ENCODE data around the gene ARHGAP6.

ARHGAP6 gene

DNA sequence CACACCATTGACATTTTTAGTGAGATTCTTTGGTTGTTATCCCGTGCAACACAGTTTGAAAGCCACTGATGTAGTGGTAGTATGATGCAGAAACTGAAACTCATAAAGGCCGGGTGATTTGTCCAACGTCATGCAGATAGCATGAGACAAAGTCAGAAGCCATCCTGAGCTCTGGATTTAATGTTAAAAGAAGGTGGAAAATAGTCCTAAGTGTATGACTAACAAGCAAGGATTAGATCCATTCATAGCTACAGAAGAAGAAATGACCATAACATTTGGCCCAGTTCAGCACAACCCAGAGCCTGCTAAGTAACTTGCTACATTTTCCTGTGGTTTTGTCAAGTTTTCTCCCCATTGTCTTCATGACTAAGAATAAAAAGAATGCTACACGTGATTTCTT, 230.2 kb downstream of the ARHGAP6 start:
- no peak for TF ChIP-seq POLR2A (IDR thresholded peaks at IDR 0.05; ENCODE audit: low read depth, low read length)
- no peak for FAIRE-seq

DNA sequence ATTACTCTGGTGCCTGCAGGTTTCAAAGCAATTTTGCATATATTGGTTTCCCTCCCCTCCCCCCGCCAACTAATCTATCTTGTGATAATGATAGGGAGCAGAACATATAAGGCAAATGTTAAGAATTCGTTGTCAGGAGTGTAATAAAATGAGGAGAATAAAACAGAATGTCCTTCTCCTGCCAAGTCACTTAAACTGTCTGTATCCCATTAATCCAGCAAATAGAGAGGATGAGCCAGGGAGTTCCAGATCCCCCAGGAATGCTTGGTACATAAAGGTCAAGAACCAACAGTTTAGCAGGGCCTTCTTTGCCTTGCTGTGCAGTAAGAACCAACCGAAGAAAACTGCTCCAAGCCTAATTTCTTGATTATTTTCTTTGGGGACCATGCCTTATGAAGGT, 231.1 kb downstream of the ARHGAP6 start:
- FAIRE-seq (no peak), DNase-seq (ENCODE audit: insufficient read length, low spot score) (no peak)
- TF ChIP-seq POLR2A (IDR thresholded peaks at IDR 0.05; ENCODE audit: low read depth, low read length): no peak

More for the DNA sequence above, 230.2 kb downstream of the ARHGAP6 start:
- no peak for DNase-seq (ENCODE audit: insufficient read length, low spot score)

DNA sequence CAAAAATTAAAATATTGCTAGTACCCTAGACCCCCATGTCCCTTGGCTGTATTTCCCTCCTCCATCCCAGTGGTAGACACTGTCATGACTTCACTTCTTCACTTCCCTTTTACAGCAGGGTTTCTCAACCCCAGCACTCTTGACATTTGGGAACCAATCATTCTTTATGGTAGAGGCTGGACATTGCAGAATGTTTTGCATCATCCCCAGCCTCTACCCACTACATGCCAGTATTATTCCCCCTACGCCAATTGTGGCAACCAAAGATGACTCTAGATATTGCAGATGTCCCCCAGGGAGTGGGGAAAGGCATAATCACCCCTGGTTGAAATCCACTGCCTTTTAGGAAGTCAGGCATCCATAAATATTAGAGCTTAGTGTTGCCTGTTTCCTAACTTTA, 233.9 kb downstream of the ARHGAP6 start:
- DNase-seq (ENCODE audit: insufficient read length, low spot score) (no peak), FAIRE-seq (no peak)

DNA sequence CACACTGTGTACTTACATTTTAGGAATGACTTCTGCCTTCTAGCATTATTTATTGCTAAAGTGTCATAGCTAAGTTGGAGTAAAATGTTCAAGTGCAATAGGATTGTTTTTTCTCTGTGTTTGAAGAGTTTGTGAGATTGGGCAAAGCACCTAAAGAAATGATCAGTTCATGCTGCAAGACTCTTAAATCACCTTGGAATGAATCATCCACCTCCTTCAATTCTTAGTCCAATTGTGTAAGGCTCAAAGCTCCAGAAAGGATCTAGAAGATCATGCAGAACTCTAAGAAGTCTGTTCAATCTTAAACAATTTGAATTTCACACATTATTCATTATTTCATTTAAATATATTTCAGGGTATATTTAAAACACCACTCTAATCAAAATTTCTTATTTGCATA, 235.4 kb downstream of the ARHGAP6 start:
- FAIRE-seq: no peak
- no peak for TF ChIP-seq POLR2A (IDR thresholded peaks at IDR 0.05; ENCODE audit: low read depth, low read length)
- no peak for DNase-seq (ENCODE audit: insufficient read length, low spot score)

More for the DNA sequence above, 233.9 kb downstream of the ARHGAP6 start:
- TF ChIP-seq POLR2A (IDR thresholded peaks at IDR 0.05; ENCODE audit: low read depth, low read length): no peak

DNA sequence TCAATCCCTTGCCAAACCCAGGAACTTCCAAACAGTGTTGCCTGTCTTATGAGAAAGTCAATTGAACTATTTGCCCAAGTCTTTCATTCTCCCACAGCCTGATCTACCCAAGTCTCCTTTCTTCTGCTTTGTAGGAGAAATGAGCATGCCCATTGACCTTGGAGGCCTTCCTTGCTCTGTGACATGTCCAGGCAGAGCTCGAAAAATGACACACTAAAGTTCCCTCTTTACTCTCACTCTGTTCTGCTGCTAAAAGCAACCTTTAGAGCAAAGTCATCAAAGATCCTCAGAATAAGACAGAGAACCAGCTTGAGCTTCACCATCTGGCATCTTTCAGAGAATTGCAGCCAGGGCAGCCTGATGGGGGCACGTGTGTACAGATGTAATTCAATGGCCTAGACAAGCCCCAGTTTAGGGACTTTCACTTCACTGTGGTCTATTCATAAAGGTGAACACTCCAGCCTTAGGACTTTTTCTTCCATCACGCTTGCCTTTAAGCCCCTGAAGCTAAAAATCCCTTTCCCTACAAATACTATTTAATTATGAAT, 236.1 kb downstream of the ARHGAP6 start:
- no peak for DNase-seq (ENCODE audit: insufficient read length, low spot score)
- no peak for TF ChIP-seq POLR2A (IDR thresholded peaks at IDR 0.05; ENCODE audit: low read depth, low read length)
- FAIRE-seq: no peak

DNA sequence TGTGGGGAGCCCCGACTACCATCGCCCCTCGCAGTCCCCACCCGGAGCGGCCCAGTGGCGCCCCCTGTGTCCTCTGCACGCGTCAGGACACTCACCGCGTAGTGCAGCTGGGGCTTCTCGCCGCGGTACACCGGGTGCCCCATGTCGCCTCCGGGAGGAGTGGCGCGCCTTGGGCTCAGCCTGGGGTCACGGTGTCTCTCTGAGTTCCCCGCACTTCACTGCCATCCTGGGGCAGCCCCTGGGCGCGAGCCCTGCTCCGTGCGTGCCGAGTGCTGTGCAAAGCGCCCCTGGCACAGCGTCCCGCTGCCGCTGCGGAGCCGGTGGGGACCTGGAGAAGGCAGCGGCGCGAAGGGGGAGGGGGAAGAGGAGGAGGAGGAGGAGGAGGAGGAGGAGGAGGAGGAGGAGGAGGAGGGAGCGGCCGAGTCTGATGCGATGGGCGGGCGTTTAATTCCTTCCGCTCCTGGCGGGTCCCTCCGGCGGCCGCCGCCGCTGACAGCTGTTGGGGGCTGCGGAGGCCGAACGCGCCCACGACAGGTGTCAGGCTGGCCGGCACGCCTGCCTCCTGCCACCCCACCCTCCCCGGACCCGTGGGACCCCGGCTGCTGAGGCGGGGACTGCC, 238.2 kb downstream of the ARHGAP6 start:
- TF ChIP-seq POLR2A (IDR thresholded peaks at IDR 0.05; ENCODE audit: low read depth, low read length): no peak
- DNase-seq (ENCODE audit: insufficient read length, low spot score) (no peak), FAIRE-seq (no peak)

DNA sequence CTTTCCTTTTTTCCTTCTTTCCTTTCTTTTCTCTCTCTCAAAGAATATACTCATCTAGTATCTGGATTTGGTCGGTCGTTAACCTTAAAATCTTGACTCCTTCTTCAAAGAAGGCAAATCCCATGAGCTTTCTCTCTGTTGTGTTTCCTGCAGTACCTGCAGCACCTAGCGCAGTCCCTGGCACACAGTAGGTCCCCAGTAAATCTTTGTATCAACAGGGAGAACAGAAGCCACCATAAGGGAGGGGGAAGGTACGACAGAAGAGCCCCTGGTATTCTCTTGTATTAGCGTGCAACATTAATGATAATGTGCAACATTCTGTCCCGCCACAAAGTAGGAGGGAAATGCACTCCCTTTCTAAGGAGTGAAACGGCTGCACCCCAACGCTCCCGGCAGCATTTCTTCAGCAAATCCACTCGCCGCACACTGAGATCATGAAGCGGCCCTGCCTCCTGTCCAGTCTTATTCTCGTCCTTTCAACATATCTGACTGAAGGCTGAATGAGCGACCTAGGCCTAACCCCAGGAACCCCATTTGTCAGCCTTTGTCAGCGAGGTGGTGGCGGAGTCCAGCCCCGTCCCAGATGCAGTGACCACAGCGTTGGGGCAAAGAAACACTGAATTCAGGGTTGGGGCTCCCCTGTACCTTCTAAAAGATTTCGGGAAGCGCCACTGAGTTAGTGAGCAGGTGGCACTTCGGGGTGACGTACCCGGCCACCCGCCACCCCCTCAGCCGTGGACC, 238.8 kb downstream of the ARHGAP6 start:
- no peak for TF ChIP-seq POLR2A (IDR thresholded peaks at IDR 0.05; ENCODE audit: low read depth, low read length)
- FAIRE-seq (no peak), DNase-seq (ENCODE audit: insufficient read length, low spot score) (no peak)

DNA sequence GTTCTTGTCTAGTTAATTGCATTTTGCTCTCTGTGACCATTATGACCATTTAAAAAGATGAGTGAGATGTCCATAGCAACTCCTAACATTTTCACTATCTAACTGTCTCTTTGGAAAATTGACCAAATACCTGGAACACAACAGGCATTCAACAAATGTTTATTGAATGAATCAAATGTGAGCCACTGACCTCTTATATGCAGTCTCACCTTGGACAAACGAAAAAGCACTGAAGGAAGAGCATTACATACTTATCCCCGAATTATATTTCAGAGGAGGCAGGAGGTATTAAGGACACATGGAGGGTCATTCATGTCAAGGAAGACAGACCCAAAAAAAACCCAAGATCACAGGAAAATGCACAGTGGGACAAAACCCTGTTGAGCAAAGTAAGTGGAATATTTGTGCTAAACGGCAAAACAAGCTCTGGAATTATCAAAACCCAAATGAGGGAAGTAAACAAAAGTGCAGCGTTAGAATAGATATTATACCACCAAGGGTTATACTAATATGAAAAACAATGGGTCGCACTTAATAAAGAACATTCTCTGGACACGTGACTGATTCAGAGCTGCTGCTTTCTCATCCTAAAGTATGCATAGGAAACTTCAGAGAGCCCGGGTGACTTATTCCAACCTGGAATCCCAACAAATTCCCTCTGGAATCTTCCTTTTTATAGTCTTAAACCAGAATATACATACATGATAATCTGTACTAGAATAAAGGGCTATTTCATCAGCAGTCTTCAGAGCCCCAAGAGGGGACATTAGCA, 240.6 kb downstream of the ARHGAP6 start:
- DNase-seq (ENCODE audit: insufficient read length, low spot score) (no peak), FAIRE-seq (no peak)
- no peak for TF ChIP-seq POLR2A (IDR thresholded peaks at IDR 0.05; ENCODE audit: low read depth, low read length)

DNA sequence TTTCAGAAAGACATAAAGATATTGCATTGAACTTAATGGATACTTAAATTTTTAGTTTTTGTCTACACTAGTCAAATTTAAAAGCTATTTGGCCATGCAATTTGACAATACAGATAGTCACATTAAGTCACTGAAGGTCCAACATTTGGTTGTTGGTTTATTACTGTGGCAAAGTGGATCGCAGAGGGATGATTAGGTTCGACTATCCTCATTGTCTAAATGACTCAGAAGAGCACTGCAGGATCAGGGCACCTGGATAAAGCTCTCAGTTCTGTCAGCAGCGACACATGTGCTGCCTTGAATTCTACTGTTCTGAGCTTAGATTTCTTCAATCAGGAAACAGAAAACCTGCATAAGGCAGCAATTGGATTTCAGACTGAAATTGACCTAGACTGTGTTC, 241.8 kb downstream of the ARHGAP6 start:
- no peak for TF ChIP-seq POLR2A (IDR thresholded peaks at IDR 0.05; ENCODE audit: low read depth, low read length)
- no peak for FAIRE-seq
- no peak for DNase-seq (ENCODE audit: insufficient read length, low spot score)

DNA sequence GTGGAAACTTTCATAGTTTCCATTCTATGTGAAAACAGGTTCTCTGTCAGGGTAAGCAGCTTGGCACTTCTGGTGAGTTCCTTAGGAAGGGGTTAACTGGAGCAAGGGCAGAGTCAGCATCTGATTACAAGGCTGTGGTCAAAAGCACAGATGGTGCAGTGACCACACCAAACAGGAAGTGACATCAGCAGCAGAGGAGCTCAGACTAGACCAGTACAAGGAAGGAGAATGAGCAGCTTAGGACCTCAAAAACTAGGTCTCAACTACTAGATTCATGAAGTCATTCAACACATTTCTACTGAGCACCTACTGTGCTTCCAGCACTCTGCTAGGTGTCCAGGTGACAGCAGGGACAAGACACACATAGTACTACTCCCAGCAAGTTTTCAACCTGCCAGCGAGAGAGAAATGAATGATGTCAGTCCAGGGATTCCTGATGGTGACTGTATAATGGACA, 242.3 kb downstream of the ARHGAP6 start:
- no peak for FAIRE-seq
- TF ChIP-seq POLR2A (IDR thresholded peaks at IDR 0.05; ENCODE audit: low read depth, low read length): no peak
- DNase-seq (ENCODE audit: insufficient read length, low spot score): peak; percentile 1

DNA sequence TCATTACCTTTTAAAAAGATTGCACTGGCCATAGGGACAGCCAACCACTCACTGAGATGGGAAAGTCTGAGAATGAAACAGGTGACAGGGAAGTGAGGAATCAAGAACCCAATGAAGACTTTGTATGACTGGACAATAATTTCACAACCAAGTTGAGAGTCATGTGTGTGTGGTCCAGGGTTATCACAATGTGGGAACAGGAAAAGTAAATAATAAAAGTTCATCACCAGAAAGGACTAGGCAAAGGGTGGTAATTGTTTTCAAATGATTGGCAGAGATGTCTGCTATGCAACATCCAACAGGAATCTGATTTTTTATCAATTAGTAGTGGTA, 243.2 kb downstream of the ARHGAP6 start:
- no peak for DNase-seq (ENCODE audit: insufficient read length, low spot score)
- TF ChIP-seq POLR2A (IDR thresholded peaks at IDR 0.05; ENCODE audit: low read depth, low read length): no peak
- no peak for FAIRE-seq

DNA sequence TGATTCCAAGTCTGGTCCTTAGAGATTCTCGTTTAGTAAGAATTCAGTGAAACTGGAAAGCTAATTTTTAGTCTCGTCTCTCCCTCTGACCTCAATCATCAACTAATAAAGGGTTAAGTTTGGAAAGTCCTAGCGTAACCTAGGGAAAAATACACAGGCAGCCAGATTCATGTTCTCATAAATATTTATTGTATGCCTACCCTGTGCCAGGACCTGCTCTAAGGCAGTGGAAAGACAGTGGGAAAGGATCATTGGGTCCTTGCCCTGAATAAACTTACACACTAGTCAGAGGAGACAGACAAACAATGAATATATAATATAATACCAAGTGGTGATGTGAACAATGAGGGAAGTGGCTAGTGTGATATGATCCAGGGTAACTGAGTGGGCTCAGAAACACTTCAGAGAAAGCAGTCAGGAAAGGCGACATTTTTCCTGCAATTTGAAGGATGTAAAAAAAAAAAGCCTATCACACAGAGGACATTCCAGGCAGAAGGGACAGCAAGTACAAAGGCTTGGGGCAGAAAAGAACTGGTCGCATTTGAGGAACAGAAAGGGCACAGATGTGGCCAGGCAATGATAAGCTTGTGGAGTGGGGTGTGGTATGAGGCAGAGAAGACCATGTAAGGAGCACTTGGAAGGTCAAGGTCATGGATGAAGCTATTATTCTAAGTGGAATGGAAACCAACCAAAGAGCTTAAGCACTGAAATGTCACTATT, 243.8 kb downstream of the ARHGAP6 start:
- FAIRE-seq (no peak), DNase-seq (ENCODE audit: insufficient read length, low spot score) (no peak)
- no peak for TF ChIP-seq POLR2A (IDR thresholded peaks at IDR 0.05; ENCODE audit: low read depth, low read length)

DNA sequence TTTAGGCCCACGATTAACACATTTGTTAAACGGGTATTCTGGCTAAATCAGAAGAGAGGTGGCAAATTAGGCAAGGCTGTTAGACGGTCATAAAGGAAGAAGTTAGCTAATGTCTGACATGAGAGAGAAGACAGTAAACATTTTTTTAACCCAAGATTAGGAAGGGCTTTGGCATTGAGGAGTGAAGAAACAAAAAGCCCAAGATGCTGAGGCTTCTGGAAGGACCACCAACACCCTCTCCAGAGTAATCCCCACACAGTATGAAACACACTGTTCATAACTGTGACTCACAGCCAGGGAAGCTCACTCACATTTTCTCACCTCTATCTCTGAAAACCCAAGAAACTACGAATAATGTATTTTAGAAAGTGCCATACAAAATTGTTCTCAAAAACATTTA, 244.9 kb downstream of the ARHGAP6 start:
- TF ChIP-seq POLR2A (IDR thresholded peaks at IDR 0.05; ENCODE audit: low read depth, low read length): no peak
- no peak for DNase-seq (ENCODE audit: insufficient read length, low spot score)
- no peak for FAIRE-seq

DNA sequence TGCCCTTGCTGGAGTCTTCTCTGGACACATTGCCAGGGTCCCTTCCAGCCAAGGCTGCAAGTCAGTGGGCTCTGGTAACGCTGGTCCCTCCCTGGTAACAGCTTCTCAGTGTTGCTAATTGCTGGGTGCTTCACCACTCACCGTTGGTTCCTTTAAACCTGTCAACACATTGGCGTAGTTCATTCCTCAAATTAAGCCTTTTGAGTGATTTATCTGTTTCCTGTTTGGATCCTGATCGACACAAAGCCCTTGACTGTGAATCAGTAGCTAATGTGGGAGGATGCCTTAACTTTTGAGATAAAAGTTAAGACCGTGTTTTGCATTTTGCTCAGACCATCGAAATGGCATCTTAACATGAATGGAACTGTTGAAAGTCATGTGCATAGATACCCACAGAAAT, 246.6 kb downstream of the ARHGAP6 start:
- no peak for TF ChIP-seq POLR2A (IDR thresholded peaks at IDR 0.05; ENCODE audit: low read depth, low read length)
- no peak for FAIRE-seq
- no peak for DNase-seq (ENCODE audit: insufficient read length, low spot score)

Measured in H54 (cell line).